Nephron progenitor cell (in vitro differentiated cells): ENCODE data around the gene PSME3.

Experiments used
- DNase-seq: peaks from one replicate; pipeline ENCODE4 v3.0.0; 2021
- H3K27ac Mint-ChIP-seq: 2 replicates; pipeline ENCODE4 v1.8.0; 2021; ENCODE audit warnings: mild to moderate bottlenecking, moderate library complexity, mixed read lengths
- H3K27me3 Mint-ChIP-seq: 2 replicates; pipeline ENCODE4 v1.8.0; 2021; ENCODE audit warnings: mild to moderate bottlenecking, low read depth, mixed read lengths; ENCODE audit not compliant: poor library complexity
- H3K36me3 Mint-ChIP-seq: 2 replicates; pipeline ENCODE4 v1.8.0; 2021; ENCODE audit warnings: low read depth, mixed read lengths
- H3K4me1 Mint-ChIP-seq: 2 replicates; pipeline ENCODE4 v1.8.0; 2021; ENCODE audit warnings: mixed read lengths
- H3K4me3 Mint-ChIP-seq: 2 replicates; pipeline ENCODE4 v1.8.0; 2021; ENCODE audit warnings: mild to moderate bottlenecking, moderate library complexity, mixed read lengths
- H3K9me3 Mint-ChIP-seq: 2 replicates; pipeline ENCODE4 v1.8.0; 2021; ENCODE audit warnings: mild to moderate bottlenecking, moderate library complexity, mixed read lengths
- TF ChIP-seq, protein P1 (sequence below): fragments of 200-600 bp; sonication (generic); IDR thresholded peaks from 2 replicates; pipeline ENCODE4 v1.5.0; 2021; ENCODE audit warnings: antibody characterized with exemption

Gene PSME3

DNA sequence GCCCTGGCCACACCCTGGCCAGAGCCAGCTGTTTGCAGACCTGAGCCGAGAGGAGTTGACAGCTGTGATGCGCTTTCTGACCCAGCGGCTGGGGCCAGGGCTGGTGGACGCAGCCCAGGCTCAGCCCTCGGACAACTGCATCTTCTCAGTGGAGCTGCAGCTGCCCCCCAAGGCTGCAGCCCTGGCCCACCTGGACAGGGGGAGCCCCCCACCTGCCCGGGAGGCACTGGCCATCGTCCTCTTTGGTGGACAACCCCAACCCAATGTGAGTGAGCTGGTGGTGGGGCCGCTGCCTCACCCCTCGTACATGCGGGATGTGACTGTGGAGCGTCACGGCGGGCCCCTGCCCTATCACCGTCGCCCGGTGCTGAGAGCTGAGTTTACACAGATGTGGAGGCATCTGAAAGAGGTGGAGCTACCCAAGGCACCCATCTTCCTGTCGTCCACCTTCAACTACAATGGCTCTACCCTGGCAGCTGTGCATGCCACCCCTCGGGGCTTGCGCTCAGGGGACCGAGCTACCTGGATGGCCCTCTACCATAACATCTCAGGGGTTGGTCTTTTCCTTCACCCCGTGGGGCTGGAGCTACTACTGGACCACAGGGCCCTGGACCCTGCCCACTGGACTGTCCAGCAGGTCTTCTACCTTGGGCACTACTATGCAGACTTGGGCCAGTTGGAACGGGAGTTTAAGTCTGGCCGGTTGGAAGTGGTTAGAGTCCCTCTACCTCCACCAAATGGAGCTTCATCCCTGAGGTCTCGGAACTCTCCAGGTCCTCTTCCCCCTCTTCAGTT lies 11.8 kb downstream of the PSME3 start:
- H3K27ac Mint-ChIP-seq = peak overlapping the region; percentile 57
- TF ChIP-seq, protein P1, sequence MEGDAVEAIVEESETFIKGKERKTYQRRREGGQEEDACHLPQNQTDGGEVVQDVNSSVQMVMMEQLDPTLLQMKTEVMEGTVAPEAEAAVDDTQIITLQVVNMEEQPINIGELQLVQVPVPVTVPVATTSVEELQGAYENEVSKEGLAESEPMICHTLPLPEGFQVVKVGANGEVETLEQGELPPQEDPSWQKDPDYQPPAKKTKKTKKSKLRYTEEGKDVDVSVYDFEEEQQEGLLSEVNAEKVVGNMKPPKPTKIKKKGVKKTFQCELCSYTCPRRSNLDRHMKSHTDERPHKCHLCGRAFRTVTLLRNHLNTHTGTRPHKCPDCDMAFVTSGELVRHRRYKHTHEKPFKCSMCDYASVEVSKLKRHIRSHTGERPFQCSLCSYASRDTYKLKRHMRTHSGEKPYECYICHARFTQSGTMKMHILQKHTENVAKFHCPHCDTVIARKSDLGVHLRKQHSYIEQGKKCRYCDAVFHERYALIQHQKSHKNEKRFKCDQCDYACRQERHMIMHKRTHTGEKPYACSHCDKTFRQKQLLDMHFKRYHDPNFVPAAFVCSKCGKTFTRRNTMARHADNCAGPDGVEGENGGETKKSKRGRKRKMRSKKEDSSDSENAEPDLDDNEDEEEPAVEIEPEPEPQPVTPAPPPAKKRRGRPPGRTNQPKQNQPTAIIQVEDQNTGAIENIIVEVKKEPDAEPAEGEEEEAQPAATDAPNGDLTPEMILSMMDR = no peak
- H3K4me1 Mint-ChIP-seq = peaks cover 9% of the 10 kb centered on the region
- H3K9me3 Mint-ChIP-seq = no peaks in the 10 kb centered on the region
- DNase-seq = no peak
- peaks cover 21% of the 10 kb centered on the region for H3K36me3 Mint-ChIP-seq
- H3K4me3 Mint-ChIP-seq = no peak overlapping the region
- no peaks in the 10 kb centered on the region for H3K27me3 Mint-ChIP-seq

- no peak for DNase-seq
- Mint-ChIP-seq H3K36me3 (peaks cover 21% of the 10 kb centered on the region), H3K4me3 (no peak overlapping the region), H3K9me3 (no peaks in the 10 kb centered on the region), H3K27ac (peak overlapping the region; percentile 57), H3K27me3 (no peaks in the 10 kb centered on the region), H3K4me1 (peaks cover 15% of the 10 kb centered on the region)
- TF ChIP-seq, protein P1 = no peak
Observed at GRCh38 chr17:42845556-42845917, 12.3 kb downstream of the PSME3 start.

- no peaks in the 10 kb centered on the region for H3K27me3 Mint-ChIP-seq
- peak overlapping the region; percentile 77 for H3K27ac Mint-ChIP-seq
- peaks cover 21% of the 10 kb centered on the region for H3K36me3 Mint-ChIP-seq
- H3K9me3 Mint-ChIP-seq = no peaks in the 10 kb centered on the region
- peaks cover 20% of the 10 kb centered on the region for H3K4me1 Mint-ChIP-seq
- DNase-seq = no peak
- TF ChIP-seq, protein P1 = no peak
- H3K4me3 Mint-ChIP-seq = no peak overlapping the region
Observed at GRCh38 chr17:42845918-42846593, 12.9 kb downstream of the PSME3 start.

GRCh38 chr17:42846594-42847280 lies 13.5 kb downstream of the PSME3 start:
- peaks cover 22% of the 10 kb centered on the region for H3K4me1 Mint-ChIP-seq
- TF ChIP-seq, protein P1 = no peak
- no peak overlapping the region for H3K4me3 Mint-ChIP-seq
- H3K27ac Mint-ChIP-seq = no peak overlapping the region
- no peak for DNase-seq
- H3K36me3 Mint-ChIP-seq = peaks cover 14% of the 10 kb centered on the region
- no peaks in the 10 kb centered on the region for H3K27me3 Mint-ChIP-seq
- H3K9me3 Mint-ChIP-seq = no peaks in the 10 kb centered on the region

- peaks cover 22% of the 10 kb centered on the region for H3K4me1 Mint-ChIP-seq
- peaks cover 6% of the 10 kb centered on the region for H3K36me3 Mint-ChIP-seq
- no peaks in the 10 kb centered on the region for H3K9me3 Mint-ChIP-seq
- TF ChIP-seq, protein P1 = no peak
- H3K27me3 Mint-ChIP-seq = peaks cover 2% of the 10 kb centered on the region
- H3K27ac Mint-ChIP-seq = no peak overlapping the region
- H3K4me3 Mint-ChIP-seq = no peak overlapping the region
- no peak for DNase-seq
Observed at GRCh38 chr17:42848093-42848492, 14.9 kb downstream of the PSME3 start.
